22Rv1 (cell line): ENCODE data around the gene ZNF579.

Experiments
- CTCF ChIP-seq: fragments of 450-650 bp; IDR thresholded peaks from 2 replicates; pipeline ENCODE4 v1.5.1; 2017; ENCODE audit warnings: mild to moderate bottlenecking
- ZFX ChIP-seq: fragments of 450-650 bp; IDR thresholded peaks from 2 replicates; pipeline ENCODE4 v1.6.1; 2017; ENCODE audit warnings: antibody characterized with exemption, borderline replicate concordance

- TF ChIP-seq CTCF (no peak), ZFX (no peak)
These were observed 18.8 kb upstream of the ZNF579 start, which contains the start of gene FIZ1 for GRCh38 chr19:55599468-55599841.
